ENCODE data around the gene CEP350.
"Not testable (repeated sequence)": the region's sequence is repeated elsewhere in the genome, so short reads cannot be mapped to it uniquely, and the experiment has no call there.

Gene CEP350

GRCh38 chr1:179984101-179984500 lies 29.5 kb downstream of the CEP350 start:
- DNase-seq (ENCODE audit: low read depth in 2 of 2): no peak

GRCh38 chr1:179984942-179985341 lies 30.3 kb downstream of the CEP350 start:
- DNase-seq (ENCODE audit: low read depth in 2 of 2): no peak

GRCh38 chr1:179990847-179991246 lies 36.2 kb downstream of the CEP350 start:
- no peak for DNase-seq (ENCODE audit: low read depth in 2 of 2)

GRCh38 chr1:179995576-179995975 lies 41.0 kb downstream of the CEP350 start:
- DNase-seq (ENCODE audit: low read depth in 2 of 2): no peak

- no peak for DNase-seq (ENCODE audit: low read depth in 2 of 2)
Measured at GRCh38 chr1:179996099-179996498, 41.5 kb downstream of the CEP350 start.

GRCh38 chr1:180000575-180000974 lies 46.0 kb downstream of the CEP350 start:
- no peak for DNase-seq (ENCODE audit: low read depth in 2 of 2)

GRCh38 chr1:180002437-180002836 lies 47.8 kb downstream of the CEP350 start:
- DNase-seq (ENCODE audit: low read depth in 2 of 2): no peak

GRCh38 chr1:180003026-180003695 lies 48.6 kb downstream of the CEP350 start:
- no peak for DNase-seq (ENCODE audit: low read depth in 2 of 2)

- not testable (repeated sequence) for DNase-seq (ENCODE audit: low read depth in 2 of 2)
Measured at GRCh38 chr1:180006762-180007161, 52.2 kb downstream of the CEP350 start.

- no peak for DNase-seq (ENCODE audit: low read depth in 2 of 2)
Measured at GRCh38 chr1:180020017-180020416, 65.4 kb downstream of the CEP350 start.

GRCh38 chr1:180026556-180026955 lies 71.9 kb downstream of the CEP350 start:
- DNase-seq (ENCODE audit: low read depth in 2 of 2): no peak

GRCh38 chr1:180027949-180028445 lies 73.4 kb downstream of the CEP350 start:
- no peak for DNase-seq (ENCODE audit: low read depth in 2 of 2)

- DNase-seq (ENCODE audit: low read depth in 2 of 2): no peak
Measured at GRCh38 chr1:180028864-180029263, 74.3 kb downstream of the CEP350 start.

GRCh38 chr1:180029524-180030135 lies 75.0 kb downstream of the CEP350 start:
- DNase-seq (ENCODE audit: low read depth in 2 of 2): no peak

GRCh38 chr1:180031664-180032063 lies 77.1 kb downstream of the CEP350 start:
- DNase-seq (ENCODE audit: low read depth in 2 of 2): no peak

GRCh38 chr1:180033390-180033789 lies 78.8 kb downstream of the CEP350 start:
- no peak for DNase-seq (ENCODE audit: low read depth in 2 of 2)

GRCh38 chr1:180040034-180040433 lies 85.4 kb downstream of the CEP350 start:
- DNase-seq (ENCODE audit: low read depth in 2 of 2): no peak

- no peak for DNase-seq (ENCODE audit: low read depth in 2 of 2)
Measured at GRCh38 chr1:180041582-180041981, 87.0 kb downstream of the CEP350 start.

- no peak for DNase-seq (ENCODE audit: low read depth in 2 of 2)
Measured at GRCh38 chr1:180042988-180043622, 88.5 kb downstream of the CEP350 start.

GRCh38 chr1:180043785-180044184 lies 89.2 kb downstream of the CEP350 start:
- no peak for DNase-seq (ENCODE audit: low read depth in 2 of 2)

- no peak for DNase-seq (ENCODE audit: low read depth in 2 of 2)
Measured at GRCh38 chr1:180046674-180047073, 92.1 kb downstream of the CEP350 start.

- DNase-seq (ENCODE audit: low read depth in 2 of 2): no peak
Measured at GRCh38 chr1:180053594-180054567, 99.3 kb downstream of the CEP350 start.
